ENCODE measurements around the gene PCDH10. TPM values are rescaled to one million over a fixed set of nuclear protein-coding genes. Genes with fewer than 3 reads are reported as not detected.

Gene PCDH10
- total RNA-seq, 4 donors from 2014 or later: 0.27 to 0.83 (median 0.50) TPM

- TF ChIP-seq CTCF (IDR thresholded peaks at IDR 0.05) (no peak), POLR2A (IDR thresholded peaks at IDR 0.05) (no peak)
- H3K4me3 ChIP-seq: no peak overlapping the region
- H3K4me1 ChIP-seq: no peaks in the 10 kb centered on the region
- no peak for DNase-seq
- no peaks in the 10 kb centered on the region for H3K9me3 ChIP-seq
- no peak overlapping the region for H3K27ac ChIP-seq
- H3K27me3 ChIP-seq: no peaks in the 10 kb centered on the region
- H3K36me3 ChIP-seq: no peaks in the 10 kb centered on the region
These were observed 24.3 kb upstream of the PCDH10 start for GRCh38 chr4:133124746-133125145.

GRCh38 chr4:133127500-133127899 is 21.6 kb upstream of the PCDH10 start:
- Histone ChIP-seq H3K27me3 (no peaks in the 10 kb centered on the region), H3K4me3 (no peak overlapping the region), H3K27ac (no peak overlapping the region), H3K9me3 (no peaks in the 10 kb centered on the region), H3K36me3 (no peaks in the 10 kb centered on the region), H3K4me1 (no peaks in the 10 kb centered on the region)
- DNase-seq: no peak
- TF ChIP-seq POLR2A (IDR thresholded peaks at IDR 0.05): no peak

GRCh38 chr4:133129237-133129636 is 19.9 kb upstream of the PCDH10 start:
- Histone ChIP-seq H3K27ac (no peak overlapping the region), H3K4me1 (no peaks in the 10 kb centered on the region), H3K27me3 (no peaks in the 10 kb centered on the region), H3K9me3 (no peaks in the 10 kb centered on the region), H3K36me3 (no peaks in the 10 kb centered on the region), H3K4me3 (no peak overlapping the region)
- no peak for DNase-seq
- TF ChIP-seq POLR2A (IDR thresholded peaks at IDR 0.05) (no peak), CTCF (IDR thresholded peaks at IDR 0.05) (no peak)

GRCh38 chr4:133130171-133130570 is 18.9 kb upstream of the PCDH10 start:
- no peaks in the 10 kb centered on the region for H3K27me3 ChIP-seq
- H3K4me3 ChIP-seq: no peak overlapping the region
- DNase-seq: no peak
- TF ChIP-seq CTCF (IDR thresholded peaks at IDR 0.05): no peak
- no peak for TF ChIP-seq POLR2A (IDR thresholded peaks at IDR 0.05)
- no peaks in the 10 kb centered on the region for H3K4me1 ChIP-seq
- H3K27ac ChIP-seq: no peak overlapping the region
- no peaks in the 10 kb centered on the region for H3K9me3 ChIP-seq
- H3K36me3 ChIP-seq: no peaks in the 10 kb centered on the region

- Histone ChIP-seq H3K36me3 (no peaks in the 10 kb centered on the region), H3K9me3 (no peaks in the 10 kb centered on the region), H3K4me3 (no peak overlapping the region), H3K27me3 (no peaks in the 10 kb centered on the region), H3K4me1 (no peaks in the 10 kb centered on the region), H3K27ac (no peak overlapping the region)
- DNase-seq: no peak
- no peak for TF ChIP-seq CTCF (IDR thresholded peaks at IDR 0.05)
These were observed 17.1 kb upstream of the PCDH10 start for GRCh38 chr4:133131829-133132460.

- Histone ChIP-seq H3K27me3 (no peaks in the 10 kb centered on the region), H3K4me1 (no peaks in the 10 kb centered on the region), H3K27ac (no peak overlapping the region), H3K9me3 (no peaks in the 10 kb centered on the region), H3K4me3 (no peak overlapping the region), H3K36me3 (no peaks in the 10 kb centered on the region)
- TF ChIP-seq POLR2A (IDR thresholded peaks at IDR 0.05) (no peak), CTCF (IDR thresholded peaks at IDR 0.05) (no peak)
- no peak for DNase-seq
These were observed 12.3 kb upstream of the PCDH10 start for GRCh38 chr4:133136833-133137232.

All from Peyer's patch (tissue), 4 donors.